ENCODE data around the gene MYH11.
"Not testable (repeated sequence)": the region's sequence is repeated elsewhere in the genome, so short reads cannot be mapped to it uniquely, and the experiment has no call there.

MYH11 gene

GRCh38 chr16:15810411-15810810 is 46.4 kb downstream of the MYH11 start:
- DNase-seq (ENCODE audit: low spot score): no peak

- DNase-seq (ENCODE audit: low spot score): not testable (repeated sequence)
Observed at GRCh38 chr16:15809297-15809696, 47.5 kb downstream of the MYH11 start.

- no peak for DNase-seq (ENCODE audit: low spot score)
Observed at GRCh38 chr16:15808071-15808470, 48.8 kb downstream of the MYH11 start.

- no peak for DNase-seq (ENCODE audit: low spot score)
Observed at GRCh38 chr16:15807603-15808009, 49.2 kb downstream of the MYH11 start.

DNA sequence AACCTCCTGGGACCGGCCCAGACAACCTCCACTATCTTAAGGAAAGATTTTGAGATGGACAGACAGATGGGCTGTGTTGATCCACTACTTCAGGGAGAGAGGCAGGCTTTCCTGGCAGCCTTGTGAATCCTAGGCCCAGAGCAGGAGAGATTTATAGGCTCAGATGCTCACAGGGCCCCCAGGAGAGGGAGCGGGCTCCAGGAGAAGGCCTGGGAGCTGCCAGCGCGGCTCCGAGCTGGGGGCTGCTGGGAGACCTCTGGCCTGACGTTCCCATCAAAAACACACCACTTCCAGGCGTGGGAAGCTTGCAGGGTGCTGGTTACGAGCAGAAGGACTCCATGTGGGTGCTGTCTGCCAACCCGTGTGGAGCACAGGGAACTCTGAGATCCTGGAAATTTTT is 53.2 kb downstream of the MYH11 start:
- DNase-seq (ENCODE audit: low spot score): no peak

DNA sequence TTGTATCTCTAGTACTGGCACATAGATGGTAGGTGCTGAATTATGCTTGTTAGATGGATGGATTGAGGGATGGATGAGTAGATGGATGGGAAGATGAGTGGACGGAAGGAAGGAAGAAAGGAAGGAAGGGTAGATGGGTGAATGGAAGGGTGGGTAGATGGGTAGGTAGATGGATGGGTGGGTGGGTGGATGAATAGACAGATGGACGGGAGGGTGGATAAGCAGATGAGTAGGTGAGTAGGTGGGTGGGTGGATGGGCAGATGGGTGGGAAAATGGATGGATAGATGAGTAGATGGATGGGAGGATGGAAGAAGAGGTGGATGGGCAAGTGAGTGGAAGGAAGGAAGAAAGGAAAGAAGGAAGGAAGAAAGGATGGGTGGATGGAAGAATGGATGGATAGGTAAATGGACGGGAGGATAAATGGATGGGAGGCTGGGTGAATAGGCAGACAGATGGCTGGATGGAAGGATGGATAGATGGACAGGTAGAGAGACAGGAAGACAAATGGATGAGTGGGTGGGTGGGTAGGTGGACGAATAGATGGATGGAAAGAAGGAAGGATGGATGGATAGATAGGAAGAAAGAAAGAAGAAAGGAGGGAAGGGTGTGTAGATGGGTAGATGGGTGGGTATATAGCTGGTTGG is 56.9 kb downstream of the MYH11 start:
- DNase-seq (ENCODE audit: low spot score): no peak

GRCh38 chr16:15798671-15799070 is 58.2 kb downstream of the MYH11 start:
- DNase-seq (ENCODE audit: low spot score): no peak

- no peak for DNase-seq (ENCODE audit: low spot score)
Observed at GRCh38 chr16:15796885-15797284, 59.9 kb downstream of the MYH11 start.

DNA sequence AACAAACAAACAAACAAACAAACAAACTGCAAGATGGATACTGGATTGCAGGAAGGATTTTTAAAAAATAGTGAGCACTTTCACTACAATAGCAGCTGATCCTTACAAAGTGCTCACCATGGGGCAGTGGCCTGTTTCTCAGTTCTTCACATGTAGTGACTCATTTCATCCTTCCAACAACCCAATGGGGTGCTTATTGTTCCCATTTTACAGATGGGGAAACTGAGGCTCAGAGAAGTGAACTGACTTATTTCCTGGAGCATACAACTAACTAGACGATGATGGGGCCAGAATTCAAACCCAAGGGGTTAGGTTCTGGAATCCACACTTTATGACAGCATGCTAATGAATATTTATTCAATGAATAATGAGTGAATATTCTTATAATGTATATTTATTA is 61.2 kb downstream of the MYH11 start:
- DNase-seq (ENCODE audit: low spot score): no peak

- no peak for DNase-seq (ENCODE audit: low spot score)
Observed at GRCh38 chr16:15792563-15792971, 64.3 kb downstream of the MYH11 start.

GRCh38 chr16:15790458-15790857 is 66.4 kb downstream of the MYH11 start:
- DNase-seq (ENCODE audit: low spot score): no peak

GRCh38 chr16:15789816-15790215 is 67.0 kb downstream of the MYH11 start:
- not testable (repeated sequence) for DNase-seq (ENCODE audit: low spot score)

GRCh38 chr16:15788846-15789239 is 68.0 kb downstream of the MYH11 start:
- no peak for DNase-seq (ENCODE audit: low spot score)

- DNase-seq (ENCODE audit: low spot score): no peak
Observed at GRCh38 chr16:15786501-15786900, 70.3 kb downstream of the MYH11 start.

DNA sequence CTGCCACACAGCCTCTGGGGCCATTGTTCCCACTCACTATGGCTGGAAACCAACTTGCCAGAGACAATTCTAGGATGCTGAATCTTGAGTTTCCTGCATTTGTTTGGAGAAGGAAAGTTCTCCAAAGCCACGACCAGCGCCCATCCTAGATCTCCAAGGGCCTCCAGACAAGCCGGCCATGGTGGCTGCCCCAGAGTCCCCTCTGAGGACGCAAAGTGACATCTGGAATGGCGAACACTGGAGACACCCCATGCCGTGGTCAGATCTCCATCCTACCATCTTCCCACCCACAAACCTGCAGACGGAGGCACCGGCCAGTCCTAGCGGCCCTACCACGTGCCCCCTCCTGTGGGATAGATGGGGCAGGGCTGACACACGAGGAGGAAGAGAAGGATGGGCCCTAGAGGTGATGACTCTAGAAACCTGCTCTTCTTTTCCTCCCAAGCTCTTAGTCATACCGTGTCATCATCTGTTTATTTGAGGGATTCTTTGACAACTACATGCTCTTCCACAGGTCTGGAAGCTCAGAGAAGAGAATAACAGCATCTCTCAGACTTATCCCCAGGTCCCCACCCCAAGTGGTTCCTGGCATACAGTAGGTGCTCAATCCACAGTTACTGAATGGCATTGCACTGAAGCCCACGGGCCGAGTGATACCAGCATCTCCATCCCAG is 71.3 kb downstream of the MYH11 start:
- DNase-seq (ENCODE audit: low spot score): no peak

- DNase-seq (ENCODE audit: low spot score): no peak
Observed at GRCh38 chr16:15783985-15784384, 72.8 kb downstream of the MYH11 start.

GRCh38 chr16:15782573-15783365 is 74.1 kb downstream of the MYH11 start:
- no peak for DNase-seq (ENCODE audit: low spot score)

- DNase-seq (ENCODE audit: low spot score): no peak
Observed at GRCh38 chr16:15781650-15782049, 75.2 kb downstream of the MYH11 start.

DNA sequence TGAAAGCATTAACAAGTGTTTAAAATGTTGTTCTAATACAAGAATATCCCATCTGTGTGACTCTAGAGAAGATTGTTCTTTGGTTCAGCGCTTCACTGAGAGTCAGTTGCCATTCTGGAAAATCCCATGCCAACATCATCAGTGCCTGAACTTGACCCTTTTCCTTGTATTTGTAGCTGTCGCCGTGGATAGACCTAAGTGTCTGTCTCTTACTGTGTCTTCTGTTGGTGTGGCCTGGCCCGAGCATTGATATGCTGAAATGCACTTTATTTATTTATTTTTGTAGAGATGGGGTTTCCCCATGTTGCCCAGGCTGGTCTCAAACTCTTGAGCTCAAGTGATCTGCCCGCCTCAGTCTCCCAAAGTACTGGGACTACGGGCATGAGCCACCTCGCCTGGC is 76.0 kb downstream of the MYH11 start:
- DNase-seq (ENCODE audit: low spot score): no peak

GRCh38 chr16:15779664-15780351 is 77.0 kb downstream of the MYH11 start:
- no peak for DNase-seq (ENCODE audit: low spot score)

GRCh38 chr16:15778999-15779614 is 77.7 kb downstream of the MYH11 start:
- DNase-seq (ENCODE audit: low spot score): no peak

GRCh38 chr16:15778204-15778743 is 78.6 kb downstream of the MYH11 start:
- DNase-seq (ENCODE audit: low spot score): no peak
